GM18511 (cell line): ENCODE results near the gene ZNF296.

ENCODE experiments used
- ATAC-seq: cut with Tn5 transposase; IDR thresholded peaks from one replicate; pipeline ENCODE4 v1.9.1; 2021; ENCODE audit warnings: mild to moderate bottlenecking, moderate library complexity; ENCODE audit not compliant: unreplicated experiment

The ZNF296 gene

DNA sequence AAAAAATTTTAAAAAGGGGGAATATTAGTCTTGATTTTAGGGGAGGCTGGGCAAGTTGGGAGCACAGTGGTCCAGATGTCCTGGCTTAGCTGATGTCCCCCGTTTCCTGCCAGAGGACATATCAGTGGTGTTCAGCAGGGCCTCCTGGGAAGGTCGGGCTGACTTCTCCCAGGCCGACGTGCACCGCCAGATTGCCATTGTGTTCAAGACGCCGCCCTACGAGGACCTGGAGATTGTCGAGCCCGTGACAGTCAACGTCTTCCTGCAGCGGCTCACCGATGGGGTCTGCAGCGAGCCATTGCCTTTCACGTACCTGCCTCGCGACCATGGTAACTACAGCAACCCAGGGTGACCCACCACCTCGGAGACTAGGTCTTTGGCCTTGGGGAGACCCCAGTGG, 43.9 kb downstream of the ZNF296 start:
- no peak for ATAC-seq

DNA sequence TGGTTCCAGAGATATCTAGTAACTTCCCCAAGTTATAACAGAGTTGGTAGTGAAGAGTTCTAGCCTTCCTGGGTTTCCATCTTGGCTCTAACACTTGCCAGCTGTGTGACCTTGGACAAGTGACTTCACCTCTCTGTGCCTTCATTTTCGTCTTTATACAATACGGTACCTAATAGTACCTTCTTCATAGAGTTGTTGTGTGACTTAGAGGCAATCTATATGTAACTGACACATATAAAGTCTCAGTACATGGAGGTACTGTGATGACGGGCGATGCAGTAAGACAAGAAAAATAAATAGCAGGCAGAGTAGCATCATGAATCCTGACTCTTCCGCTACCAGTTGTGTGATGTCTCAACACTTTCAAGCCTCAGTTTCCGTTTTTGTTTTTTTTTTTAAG, 45.5 kb downstream of the ZNF296 start:
- ATAC-seq, result no peak

DNA sequence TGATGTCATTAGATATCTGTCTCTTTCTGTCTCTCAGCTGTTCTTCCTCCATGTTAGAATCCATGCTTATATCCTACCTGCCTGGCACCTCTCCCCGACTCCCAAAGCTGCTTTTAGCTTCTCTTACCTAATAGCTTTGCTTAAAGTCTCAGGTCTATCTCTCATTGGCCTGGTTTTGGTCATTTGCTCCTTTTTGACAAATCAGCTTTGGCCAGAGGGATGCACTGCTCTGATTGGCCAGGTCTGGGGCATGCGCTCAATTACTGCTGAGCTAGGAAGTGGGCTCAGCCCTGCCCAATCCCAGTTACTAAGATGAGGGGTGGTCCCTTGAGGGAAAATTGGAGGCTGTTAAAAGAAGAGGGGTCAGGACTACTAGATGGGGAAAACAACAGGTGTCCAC, 48.9 kb downstream of the ZNF296 start:
- no peak for ATAC-seq

DNA sequence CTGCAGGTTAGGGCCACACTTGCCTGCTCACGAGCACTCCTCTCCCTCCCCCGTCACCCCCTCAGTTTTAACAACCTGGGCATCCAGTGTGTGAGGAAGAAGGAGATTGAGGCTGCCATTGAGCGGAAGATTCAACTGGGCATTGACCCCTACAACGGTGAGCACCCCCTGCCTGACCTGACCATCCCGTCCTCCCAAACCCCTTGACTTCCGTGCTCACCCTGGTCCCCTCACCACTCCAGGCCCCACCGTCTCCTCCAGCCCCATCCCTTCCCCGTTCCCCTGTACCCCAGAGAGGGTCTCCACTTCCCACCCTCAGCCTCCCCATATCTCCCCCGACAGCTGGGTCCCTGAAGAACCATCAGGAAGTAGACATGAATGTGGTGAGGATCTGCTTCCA, 51.0 kb downstream of the ZNF296 start:
- no peak for ATAC-seq

DNA sequence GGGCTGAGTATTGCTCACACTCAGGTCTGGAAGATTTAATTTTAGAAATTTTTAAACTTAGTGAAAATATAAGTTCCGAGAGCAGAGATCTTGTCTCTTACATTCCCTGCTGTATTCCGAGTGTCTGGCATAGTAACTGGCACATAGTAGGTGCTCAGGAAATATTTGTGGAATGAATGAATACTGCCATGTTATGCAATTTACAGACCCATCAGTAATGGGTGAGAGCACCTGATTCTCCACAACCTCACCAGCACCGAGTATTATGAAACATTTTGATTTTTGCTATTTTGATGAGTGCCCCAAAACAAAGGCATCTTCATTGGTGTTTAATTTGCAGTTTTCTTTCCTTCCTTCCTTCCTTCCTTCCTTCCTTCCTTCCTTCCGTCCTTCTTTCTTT, 53.2 kb downstream of the ZNF296 start:
- ATAC-seq, result no peak

DNA sequence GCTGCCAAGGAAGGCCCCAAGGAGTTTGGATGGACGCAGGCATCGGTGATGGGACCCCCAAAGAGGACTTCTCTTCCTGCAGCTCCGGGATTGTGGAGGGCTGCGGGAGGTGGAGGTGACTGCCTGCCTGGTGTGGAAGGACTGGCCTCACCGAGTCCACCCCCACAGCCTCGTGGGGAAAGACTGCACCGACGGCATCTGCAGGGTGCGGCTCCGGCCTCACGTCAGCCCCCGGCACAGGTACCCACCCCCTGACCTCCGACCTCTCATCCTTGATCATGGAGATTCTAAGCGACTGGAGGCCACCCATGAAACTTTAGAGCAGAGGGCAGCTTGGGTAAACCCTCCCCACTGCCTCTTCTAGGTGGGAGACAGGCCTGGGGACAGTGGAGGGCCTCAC, 54.3 kb downstream of the ZNF296 start:
- no peak for ATAC-seq
